ENCODE measurements around the gene SLC7A7. TPM values are rescaled to one million over a fixed set of nuclear protein-coding genes. Genes with fewer than 3 reads are reported as not detected.
A peak's percentile ranks its signal among the peaks of the same experiment; 100 is the strongest.

The SLC7A7 gene
- total and polyA plus RNA-seq, 2 of the 13 experiments (the other 11 are each of a cell fraction or from before 2014, with no cell fraction given) = 0.13 to 0.63 TPM

DNA sequence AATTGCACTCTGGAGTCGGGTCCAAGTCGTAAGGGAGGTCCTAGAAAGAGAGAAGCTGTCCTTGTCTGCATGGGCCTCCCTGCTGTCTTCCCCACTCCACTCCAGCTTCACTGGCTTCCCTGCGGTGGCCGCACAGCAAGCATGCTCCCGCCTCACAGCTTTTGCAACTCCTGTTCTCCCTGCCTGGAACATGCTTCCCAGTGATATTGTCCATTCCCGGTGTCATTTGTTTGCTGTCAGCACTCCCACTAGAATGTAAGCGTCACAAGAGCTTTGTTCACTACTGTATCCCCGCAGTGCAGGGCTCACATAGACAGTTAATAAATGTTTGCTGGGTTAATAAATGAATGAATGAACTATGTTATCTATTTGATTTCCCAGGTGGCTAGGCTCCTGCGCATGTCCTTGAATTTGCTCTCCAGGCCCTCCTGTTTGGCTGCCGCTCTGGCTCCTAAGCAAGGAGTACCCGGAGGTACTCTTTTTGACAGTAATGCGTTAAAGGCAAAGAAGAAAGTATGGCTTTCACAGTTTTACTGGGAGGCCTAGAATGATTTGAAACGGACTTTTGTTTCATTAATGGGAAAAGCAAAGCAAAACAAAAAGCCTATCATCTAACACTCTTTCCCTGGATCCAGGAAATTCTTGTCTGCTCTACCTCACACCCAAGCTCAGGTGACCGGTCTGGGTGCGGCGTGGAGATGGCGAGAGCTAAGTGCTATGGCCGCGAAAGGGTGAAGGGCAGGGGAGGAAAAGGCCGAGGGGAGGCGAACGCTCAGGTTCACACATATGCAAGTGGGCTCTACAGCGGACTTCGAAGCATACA, 6.2 kb upstream of the SLC7A7 start (continued):
- TF ChIP-seq ARID5B (CRISPR knock-in tag; IDR thresholded peaks at IDR 0.05) (peak; percentile 82), PRPF4 (IDR thresholded peaks at IDR 0.05; ENCODE audit: low read depth, low read length, poor library complexity, severe bottlenecking) (no peak), FOSL1 (CRISPR knock-in tag; IDR thresholded peaks at IDR 0.05; ENCODE audit: borderline replicate concordance) (no peak), NR2C2 (CRISPR knock-in tag; IDR thresholded peaks at IDR 0.05; ENCODE audit: borderline replicate concordance) (peak; percentile 50; the same call in 1 of the 2 replicates), HNRNPLL (IDR thresholded peaks at IDR 0.05; ENCODE audit: low read depth, low read length, poor library complexity, severe bottlenecking) (no peak), CREBL2 (CRISPR knock-in tag; IDR thresholded peaks at IDR 0.05; ENCODE audit: borderline replicate concordance) (peak; percentile 89; the same call in 1 of the 2 replicates), AHR (CRISPR knock-in tag; IDR thresholded peaks at IDR 0.05) (peak; percentile 41; the same call in 1 of the 2 replicates), TFDP2 (CRISPR knock-in tag; IDR thresholded peaks at IDR 0.05) (peak; percentile 89), ZBTB8A (CRISPR knock-in tag; IDR thresholded peaks at IDR 0.05; ENCODE audit: borderline replicate concordance, low read depth) (peak; percentile 92; the same call in 1 of the 2 replicates), ZNF782 (CRISPR knock-in tag; IDR thresholded peaks at IDR 0.05; ENCODE audit: borderline replicate concordance) (peak; percentile 99), U2AF1 (optimal IDR thresholded peaks at IDR 0.05; ENCODE audit: low read depth, low read length) (no peak), ZNF788 (CRISPR knock-in tag; IDR thresholded peaks at IDR 0.05; ENCODE audit: borderline replicate concordance) (peak; percentile 89), KMT2B (CRISPR knock-in tag; IDR thresholded peaks at IDR 0.05) (peak; percentile 81), PBX2 (CRISPR knock-in tag; IDR thresholded peaks at IDR 0.05) (no peak), ZNF33A (CRISPR knock-in tag; IDR thresholded peaks at IDR 0.05; ENCODE audit: borderline replicate concordance) (no peak), TSC22D2 (CRISPR knock-in tag; IDR thresholded peaks at IDR 0.05; ENCODE audit: borderline replicate concordance) (peak; percentile 98), ZNF274 (CRISPR knock-in tag; IDR thresholded peaks at IDR 0.05) (peak; percentile 97), TEAD2 (CRISPR knock-in tag; IDR thresholded peaks at IDR 0.05) (no peak), CENPX (CRISPR knock-in tag; IDR thresholded peaks at IDR 0.05) (no peak), ZNF44 (CRISPR knock-in tag; IDR thresholded peaks at IDR 0.05) (0 out of 2 replicates have a peak, but pooled peaks have one; percentile 70), FLYWCH1 (CRISPR knock-in tag; IDR thresholded peaks at IDR 0.05) (no peak)
- TF ChIP-seq, protein P1, sequence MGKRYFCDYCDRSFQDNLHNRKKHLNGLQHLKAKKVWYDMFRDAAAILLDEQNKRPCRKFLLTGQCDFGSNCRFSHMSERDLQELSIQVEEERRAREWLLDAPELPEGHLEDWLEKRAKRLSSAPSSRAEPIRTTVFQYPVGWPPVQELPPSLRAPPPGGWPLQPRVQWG (CRISPR knock-in tag; IDR thresholded peaks at IDR 0.05; ENCODE audit: borderline replicate concordance, low read depth) = no peak

Measured in HepG2 (cell line).